K562 (cell line): ENCODE measurements around the gene CHD6. TPM values are rescaled to one million over a fixed set of nuclear protein-coding genes. Genes with fewer than 3 reads are reported as not detected.

Source experiments
- ATAC-seq: fragments of 200-7000 bp; cut with Tn5 transposase; 3 replicates; pipeline ENCODE4 v1.9.1; 2020; ENCODE audit warnings: moderate library complexity
- BruUV-seq: library from RNA; stranded (reverse); fragments of 400-500 nt; replicated peaks from 2 replicates; lab custom pipeline; 2021; lab: Mats Ljungman, UMichigan
- CTCF ChIA-PET: fragments of 300-600 bp; formaldehyde crosslinking; extraction: SDS; loops from one replicate; lab custom pipeline; 2021; ENCODE audit warnings: low intra/inter-chr PET ratio; lab: Yijun Ruan, JAX
- POLR2A ChIA-PET: fragments of 300-600, 350-650 bp; sonication (Branson Sonifier 250); formaldehyde crosslinking; extraction: SDS; loops from one replicate; lab custom pipeline; 2021; ENCODE audit warnings: antibody characterized with exemption, inconsistent platforms; lab: Yijun Ruan, JAX
- DNase-seq, 4 experiments: peaks; one replicate each; pipeline versions ENCODE4 v3.0.0 to v3.0.0-alpha.2; 2011 to 2018; ENCODE audit warnings: low spot score in 3 of 4, mixed read lengths in 3 of 4; ENCODE audit errors: extremely low read depth in 1 of 4
- FAIRE-seq: peaks from 2 replicates; lab custom pipeline; 2011; peaks lifted over from hg19 to GRCh38; lab: Jason Lieb, UNC
- H2AFZ ChIP-seq: 2 replicates; pipeline ENCODE4 v1.6.0; 2011; ENCODE audit warnings: low read depth, low read length, control low read depth, inconsistent platforms
- H3K27ac ChIP-seq: fragments of 200-600 bp; 3 replicates; pipeline ENCODE4 v1.8.0; 2011; ENCODE audit warnings: low read depth, mild to moderate bottlenecking, control low read depth, inconsistent platforms, low read length, moderate library complexity, mixed read lengths; ENCODE audit errors: extremely low read depth
- H3K27me3 ChIP-seq, 2 experiments: fragments of 300-600 bp in 1 of 2; 2 replicates in 1 of 2; 3 replicates in 1 of 2; pipeline versions ENCODE4 v1.6.0 to v1.8.0; 2011; ENCODE audit warnings: inconsistent platforms in 2 of 2, low read length in 2 of 2, mild to moderate bottlenecking in 1 of 2, mixed read lengths in 1 of 2, moderate library complexity in 1 of 2; ENCODE audit not compliant: control insufficient read depth in 2 of 2, insufficient read depth in 2 of 2
- H3K36me3 ChIP-seq: fragments of 300-600 bp; 3 replicates; pipeline ENCODE4 v1.8.0; 2011; ENCODE audit warnings: mild to moderate bottlenecking, low read length, inconsistent platforms; ENCODE audit not compliant: control insufficient read depth, insufficient read depth
- H3K4me1 ChIP-seq, 2 experiments: fragments of 200-600 bp in 1 of 2; replicated peaks in 1 of 2; 2 replicates in 1 of 2; 3 replicates in 1 of 2; pipeline versions ENCODE4 v1.5.1 to v1.8.0; 2011; ENCODE audit warnings: inconsistent platforms in 2 of 2, low read length in 2 of 2, mild to moderate bottlenecking in 1 of 2, mixed read lengths in 1 of 2, moderate library complexity in 1 of 2; ENCODE audit not compliant: control insufficient read depth in 2 of 2, insufficient read depth in 2 of 2
- H3K4me2 ChIP-seq: 2 replicates; pipeline ENCODE4 v1.6.1; 2011; ENCODE audit warnings: low read length, control low read depth, inconsistent platforms, mixed read lengths; ENCODE audit not compliant: insufficient read depth
- H3K4me3 ChIP-seq: fragments of 200-600 bp; sonication (generic), shearing (Covaris generic); 2 replicates; pipeline ENCODE4 v1.5.1; 2016; ENCODE audit warnings: control low read depth, inconsistent platforms
- H3K79me2 ChIP-seq: fragments of 200-600 bp; 3 replicates; pipeline ENCODE4 v1.8.0; 2011; ENCODE audit warnings: low read length, inconsistent platforms; ENCODE audit not compliant: control insufficient read depth, insufficient read depth
- H3K9ac ChIP-seq, 2 experiments: 2 replicates each; pipeline versions ENCODE4 v1.6.0 to v1.6.1; 2011; ENCODE audit warnings: low read depth in 2 of 2, low read length in 2 of 2, control low read depth in 1 of 2, inconsistent platforms in 1 of 2, mild to moderate bottlenecking in 1 of 2, mixed read lengths in 1 of 2; ENCODE audit not compliant: insufficient read depth in 1 of 2
- H3K9me1 ChIP-seq: one replicate; pipeline ENCODE4 v1.6.0; 2011; ENCODE audit warnings: inconsistent platforms, mild to moderate bottlenecking, low read length, moderate library complexity; ENCODE audit not compliant: control insufficient read depth, insufficient read depth
- H3K9me3 ChIP-seq: replicated peaks from 2 replicates; pipeline ENCODE4 v1.5.1; 2011; ENCODE audit warnings: low read depth, low read length, inconsistent platforms; ENCODE audit not compliant: control insufficient read depth, insufficient read depth
- H4K20me1 ChIP-seq: replicated peaks from 2 replicates; pipeline ENCODE4 v1.6.1; 2011; ENCODE audit warnings: low read length, inconsistent platforms, mixed read lengths; ENCODE audit not compliant: control insufficient read depth, insufficient read depth
- NCOA4 ChIP-seq: fragments of 450-650 bp; IDR thresholded peaks from 2 replicates; pipeline ENCODE4 v1.6.1; 2018; ENCODE audit warnings: mild to moderate bottlenecking; ENCODE audit not compliant: partially characterized antibody
- WGBS: fragments of 100-300 bp; shearing (Covaris generic); methylation state at CpG from one replicate; pipeline ENCODE4 v1.1.6; 2016; ENCODE audit warnings: low coverage, mixed read lengths; ENCODE audit not compliant: insufficient coverage; ENCODE audit errors: missing lambda C conversion rate; 5-methylcytosine and 5-hydroxymethylcytosine counted together
- in situ Hi-C: fragments of 300-500 bp; cut with MboI; formaldehyde crosslinking; loops from 4 replicates; pipeline ENCODE4 v1.15.0; 2018; ENCODE audit warnings: inconsistent platforms, mixed read lengths
- intact Hi-C: fragments of 100-400 bp; cut with micrococcal nuclease; formaldehyde crosslinking; loops from 2 replicates; pipeline ENCODE4 v1.14.2; 2022
- polyA plus RNA-seq, 8 experiments: library from polyadenylated mRNA; depleted of rRNA in 4 of 8; stranded (reverse) in 5 of 8; unstranded in 3 of 8; fragments of >200 nt; fragmentation: Nextera tagmentation in 2 of 8; fragmentation: Illumina TruSeq in 1 of 8; extraction: Ambion mirVana in 2 of 8; extraction: Trizol in 1 of 8; gene quantifications; 2 replicates each; pipeline versions ENCODE4 v1.2.1 to v1.2.3, GENCODE V29; 2011 to 2014; ENCODE audit warnings: inconsistent platforms in 1 of 8, missing spikeins in 1 of 8
- total RNA-seq, 7 experiments: library from RNA; depleted of rRNA in 6 of 7; stranded (reverse); fragments of >200 nt in 6 of 7; fragmentation: Illumina TruSeq in 2 of 7; extraction: Trizol in 2 of 7; gene quantifications; 2 replicates each; pipeline versions ENCODE4 v1.2.1 to v1.2.3, GENCODE V29; 2011 to 2021; ENCODE audit warnings: low replicate concordance in 1 of 7
- TF ChIP-seq, protein P1 (sequence below), 2 experiments: fragments of 450-650 bp; IDR thresholded peaks; 2 replicates each; pipeline ENCODE4 v1.6.1; 2018; ENCODE audit warnings: mild to moderate bottlenecking in 2 of 2, low read depth in 1 of 2; ENCODE audit not compliant: partially characterized antibody in 2 of 2
- TF ChIP-seq, protein P2 (sequence below): fragments of 250-450 bp; sonication (Bioruptor Pico); IDR thresholded peaks from 2 replicates; pipeline ENCODE4 v1.4.0; 2020; ENCODE audit warnings: mild to moderate bottlenecking
- TF ChIP-seq, protein P3 (sequence below), 3 experiments: fragments of 200-800 bp in 1 of 3; fragments of 250-450 bp in 1 of 3; fragments of 450-650 bp in 1 of 3; sonication (Bioruptor Pico) in 1 of 3; sonication (Bioruptor generic) in 1 of 3; formaldehyde crosslinking in 1 of 3; IDR thresholded peaks; 2 replicates each; pipeline versions ENCODE4 v1.6.1 to v1.8.0; 2016 to 2022; ENCODE audit warnings: mild to moderate bottlenecking in 2 of 3, missing genetic modification characterization in 2 of 3, missing compliant biosample characterization in 1 of 3, moderate library complexity in 1 of 3

Gene CHD6
- total and polyA plus RNA-seq, 9 of the 15 experiments (the other 6 are each of a cell fraction or from before 2014, with no cell fraction given), result 3.9 to 24.2 (median 12.8) TPM

DNA sequence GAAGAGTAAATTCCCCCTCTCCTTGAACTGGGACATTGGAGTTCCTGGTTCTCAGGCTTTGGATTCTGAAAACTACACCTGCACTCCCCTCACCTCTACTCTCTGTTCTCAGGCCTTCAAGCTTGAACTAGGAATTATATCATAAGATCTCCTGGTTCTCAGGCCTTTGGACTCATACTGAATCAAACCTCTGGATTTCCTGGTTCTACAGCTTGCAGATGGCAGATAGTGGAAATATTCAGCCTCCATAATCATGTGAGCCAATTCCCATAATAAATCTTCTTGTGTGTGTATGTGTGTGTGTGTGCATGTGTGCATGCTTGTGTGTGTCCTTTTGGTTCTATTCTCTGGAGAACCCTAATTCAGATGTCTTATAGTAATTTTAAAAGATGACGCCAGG is 12.7 kb upstream of the CHD6 start:
- Histone ChIP-seq H3K36me3 (no peaks in the 10 kb centered on the region), H3K4me2 (no peak overlapping the region), H3K27me3 (no peaks in the 10 kb centered on the region), H3K9me3 (no peaks in the 10 kb centered on the region)
- 50% methylated on average over 1 of the region's 1 CpG for WGBS
- FAIRE-seq, result no peak
- intact Hi-C loops, result no loop called here
- no peak for TF ChIP-seq NCOA4
- TF ChIP-seq, protein P1, sequence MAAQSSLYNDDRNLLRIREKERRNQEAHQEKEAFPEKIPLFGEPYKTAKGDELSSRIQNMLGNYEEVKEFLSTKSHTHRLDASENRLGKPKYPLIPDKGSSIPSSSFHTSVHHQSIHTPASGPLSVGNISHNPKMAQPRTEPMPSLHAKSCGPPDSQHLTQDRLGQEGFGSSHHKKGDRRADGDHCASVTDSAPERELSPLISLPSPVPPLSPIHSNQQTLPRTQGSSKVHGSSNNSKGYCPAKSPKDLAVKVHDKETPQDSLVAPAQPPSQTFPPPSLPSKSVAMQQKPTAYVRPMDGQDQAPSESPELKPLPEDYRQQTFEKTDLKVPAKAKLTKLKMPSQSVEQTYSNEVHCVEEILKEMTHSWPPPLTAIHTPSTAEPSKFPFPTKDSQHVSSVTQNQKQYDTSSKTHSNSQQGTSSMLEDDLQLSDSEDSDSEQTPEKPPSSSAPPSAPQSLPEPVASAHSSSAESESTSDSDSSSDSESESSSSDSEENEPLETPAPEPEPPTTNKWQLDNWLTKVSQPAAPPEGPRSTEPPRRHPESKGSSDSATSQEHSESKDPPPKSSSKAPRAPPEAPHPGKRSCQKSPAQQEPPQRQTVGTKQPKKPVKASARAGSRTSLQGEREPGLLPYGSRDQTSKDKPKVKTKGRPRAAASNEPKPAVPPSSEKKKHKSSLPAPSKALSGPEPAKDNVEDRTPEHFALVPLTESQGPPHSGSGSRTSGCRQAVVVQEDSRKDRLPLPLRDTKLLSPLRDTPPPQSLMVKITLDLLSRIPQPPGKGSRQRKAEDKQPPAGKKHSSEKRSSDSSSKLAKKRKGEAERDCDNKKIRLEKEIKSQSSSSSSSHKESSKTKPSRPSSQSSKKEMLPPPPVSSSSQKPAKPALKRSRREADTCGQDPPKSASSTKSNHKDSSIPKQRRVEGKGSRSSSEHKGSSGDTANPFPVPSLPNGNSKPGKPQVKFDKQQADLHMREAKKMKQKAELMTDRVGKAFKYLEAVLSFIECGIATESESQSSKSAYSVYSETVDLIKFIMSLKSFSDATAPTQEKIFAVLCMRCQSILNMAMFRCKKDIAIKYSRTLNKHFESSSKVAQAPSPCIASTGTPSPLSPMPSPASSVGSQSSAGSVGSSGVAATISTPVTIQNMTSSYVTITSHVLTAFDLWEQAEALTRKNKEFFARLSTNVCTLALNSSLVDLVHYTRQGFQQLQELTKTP (IDR thresholded peaks at IDR 0.05; ENCODE audit: low read depth in 1 of 2, partially characterized antibody in 2 of 2), result no peak
- TF ChIP-seq, protein P2, sequence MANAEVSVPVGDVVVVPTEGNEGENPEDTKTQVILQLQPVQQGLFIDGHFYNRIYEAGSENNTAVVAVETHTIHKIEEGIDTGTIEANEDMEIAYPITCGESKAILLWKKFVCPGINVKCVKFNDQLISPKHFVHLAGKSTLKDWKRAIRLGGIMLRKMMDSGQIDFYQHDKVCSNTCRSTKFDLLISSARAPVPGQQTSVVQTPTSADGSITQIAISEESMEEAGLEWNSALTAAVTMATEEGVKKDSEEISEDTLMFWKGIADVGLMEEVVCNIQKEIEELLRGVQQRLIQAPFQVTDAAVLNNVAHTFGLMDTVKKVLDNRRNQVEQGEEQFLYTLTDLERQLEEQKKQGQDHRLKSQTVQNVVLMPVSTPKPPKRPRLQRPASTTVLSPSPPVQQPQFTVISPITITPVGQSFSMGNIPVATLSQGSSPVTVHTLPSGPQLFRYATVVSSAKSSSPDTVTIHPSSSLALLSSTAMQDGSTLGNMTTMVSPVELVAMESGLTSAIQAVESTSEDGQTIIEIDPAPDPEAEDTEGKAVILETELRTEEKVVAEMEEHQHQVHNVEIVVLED, result no peak
- TF ChIP-seq, protein P3, sequence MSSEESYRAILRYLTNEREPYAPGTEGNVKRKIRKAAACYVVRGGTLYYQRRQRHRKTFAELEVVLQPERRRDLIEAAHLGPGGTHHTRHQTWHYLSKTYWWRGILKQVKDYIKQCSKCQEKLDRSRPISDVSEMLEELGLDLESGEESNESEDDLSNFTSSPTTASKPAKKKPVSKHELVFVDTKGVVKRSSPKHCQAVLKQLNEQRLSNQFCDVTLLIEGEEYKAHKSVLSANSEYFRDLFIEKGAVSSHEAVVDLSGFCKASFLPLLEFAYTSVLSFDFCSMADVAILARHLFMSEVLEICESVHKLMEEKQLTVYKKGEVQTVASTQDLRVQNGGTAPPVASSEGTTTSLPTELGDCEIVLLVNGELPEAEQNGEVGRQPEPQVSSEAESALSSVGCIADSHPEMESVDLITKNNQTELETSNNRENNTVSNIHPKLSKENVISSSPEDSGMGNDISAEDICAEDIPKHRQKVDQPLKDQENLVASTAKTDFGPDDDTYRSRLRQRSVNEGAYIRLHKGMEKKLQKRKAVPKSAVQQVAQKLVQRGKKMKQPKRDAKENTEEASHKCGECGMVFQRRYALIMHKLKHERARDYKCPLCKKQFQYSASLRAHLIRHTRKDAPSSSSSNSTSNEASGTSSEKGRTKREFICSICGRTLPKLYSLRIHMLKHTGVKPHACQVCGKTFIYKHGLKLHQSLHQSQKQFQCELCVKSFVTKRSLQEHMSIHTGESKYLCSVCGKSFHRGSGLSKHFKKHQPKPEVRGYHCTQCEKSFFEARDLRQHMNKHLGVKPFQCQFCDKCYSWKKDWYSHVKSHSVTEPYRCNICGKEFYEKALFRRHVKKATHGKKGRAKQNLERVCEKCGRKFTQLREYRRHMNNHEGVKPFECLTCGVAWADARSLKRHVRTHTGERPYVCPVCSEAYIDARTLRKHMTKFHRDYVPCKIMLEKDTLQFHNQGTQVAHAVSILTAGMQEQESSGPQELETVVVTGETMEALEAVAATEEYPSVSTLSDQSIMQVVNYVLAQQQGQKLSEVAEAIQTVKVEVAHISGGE (CRISPR knock-in tag; IDR thresholded peaks at IDR 0.05), result 0 out of 6 replicates have a peak, but pooled peaks of 1 of the 3 experiments have one; percentile 14
- TF ChIP-seq, all 486 proteins: peak for 1
- H3K9me1 ChIP-seq, result no peaks in the 10 kb centered on the region
- no peak overlapping the region for H2AFZ ChIP-seq
- no peak overlapping the region for H3K4me3 ChIP-seq
- ATAC-seq, result no peak
- no peak overlapping the region for H3K9ac ChIP-seq
- no peak for DNase-seq
- no peaks in the 10 kb centered on the region for H4K20me1 ChIP-seq
- POLR2A ChIA-PET, result interaction anchor here (0.6 to 1.2 kb wide), 2 partner anchors 20 to 154 kb away, joined by 3 read pairs; no protein-coding TSS in a partner anchor
- H3K27ac ChIP-seq, result no peak overlapping the region
- no peaks in the 10 kb centered on the region for H3K79me2 ChIP-seq
- H3K4me1 ChIP-seq, result peaks cover 0 to 16% of the 10 kb centered on the region in 2 experiments; a peak in 2 of 5 replicates
- CTCF ChIA-PET, result no interaction called here
- BruUV-seq, result no TSS peak
- in situ Hi-C loops, result no loop called here
